GF-D8 (cell line): ENCODE results near the gene KCNMB2.
A peak's percentile ranks its signal among the peaks of the same experiment; 100 is the strongest.
"Not testable (repeated sequence)": the region's sequence is repeated elsewhere in the genome, so short reads cannot be mapped to it uniquely, and the experiment has no call there.

Experiments
- DNase-seq: peaks from one replicate; lab custom pipeline; 2025; lab: John Stamatoyannopoulos, UW

Gene KCNMB2

DNA sequence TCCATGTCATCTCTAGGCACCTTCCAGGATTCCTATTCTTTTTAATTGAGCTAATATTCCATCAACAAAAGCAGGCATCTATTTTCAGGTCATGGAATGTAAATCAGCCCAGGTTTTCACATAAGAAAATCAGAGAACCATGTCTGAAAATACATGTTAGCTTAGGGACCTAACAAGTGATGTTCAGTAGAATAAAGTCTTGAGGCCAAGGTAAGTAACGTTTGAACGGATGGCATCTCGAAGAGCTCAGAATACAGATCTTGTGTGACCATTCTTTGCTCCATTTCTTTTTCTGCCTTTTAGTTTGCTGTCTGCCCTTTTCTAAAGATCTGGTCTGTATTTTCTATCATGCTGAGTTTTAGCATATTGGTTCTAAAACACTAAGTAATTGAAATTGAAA, 16.5 kb upstream of the KCNMB2 start:
- DNase-seq, result no peak

DNA sequence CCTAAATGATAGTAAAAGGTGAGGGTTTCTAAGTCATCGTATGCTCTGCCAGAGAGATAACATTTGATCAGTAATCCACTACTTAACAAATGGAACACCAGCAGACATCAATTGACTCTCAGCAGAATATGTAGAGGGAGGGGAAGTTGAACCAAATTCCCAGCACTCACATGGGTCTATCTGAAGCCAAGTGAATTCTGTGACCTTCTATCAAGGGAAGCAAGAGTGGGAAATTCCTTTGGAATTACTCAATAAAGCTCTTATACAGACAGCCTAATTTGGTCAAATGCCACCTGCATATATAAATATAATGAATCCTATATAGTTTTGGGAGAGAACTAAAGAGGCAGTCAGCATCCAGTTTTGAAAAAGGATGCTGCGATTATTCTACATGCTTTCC, 15.8 kb upstream of the KCNMB2 start:
- DNase-seq, result no peak

DNA sequence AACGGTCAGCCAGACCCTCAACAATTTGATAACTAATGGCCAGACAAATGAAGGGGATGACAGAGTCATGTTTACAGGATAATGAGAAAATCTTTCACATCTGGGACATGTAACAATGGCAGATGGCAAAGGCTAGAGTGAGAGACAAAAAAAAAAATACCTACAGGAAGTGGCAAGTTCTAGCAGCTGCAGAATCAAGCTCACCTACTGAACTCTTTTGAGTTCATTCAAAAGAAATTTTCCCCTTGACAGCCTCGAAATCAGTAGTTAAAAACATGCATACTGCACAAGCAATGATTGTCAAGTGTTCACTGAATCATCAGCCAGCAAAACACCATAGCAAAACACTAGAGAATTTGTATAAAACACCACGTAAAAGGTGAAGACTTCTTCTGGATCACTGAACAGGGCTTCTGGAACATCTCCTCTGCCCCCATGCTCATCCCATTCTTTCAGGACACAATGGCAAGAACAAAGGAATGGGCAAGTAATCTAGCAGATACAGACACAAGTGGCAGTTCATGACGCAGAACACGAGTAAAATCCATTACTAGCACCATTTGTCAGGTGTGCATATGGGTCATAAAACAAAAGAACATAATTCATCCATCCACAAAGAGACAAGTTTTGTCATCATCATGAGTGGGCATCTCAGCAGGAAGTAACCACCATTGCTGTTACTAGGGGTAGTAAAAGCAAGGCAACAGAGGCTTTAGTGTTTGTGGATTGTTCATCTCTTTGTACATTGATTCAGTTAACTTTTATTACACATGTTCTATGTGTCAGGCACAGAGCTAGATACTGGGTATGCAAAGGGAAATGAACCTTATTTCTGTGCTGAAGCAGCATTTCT, 13.8 kb upstream of the KCNMB2 start:
- no peak for DNase-seq

DNA sequence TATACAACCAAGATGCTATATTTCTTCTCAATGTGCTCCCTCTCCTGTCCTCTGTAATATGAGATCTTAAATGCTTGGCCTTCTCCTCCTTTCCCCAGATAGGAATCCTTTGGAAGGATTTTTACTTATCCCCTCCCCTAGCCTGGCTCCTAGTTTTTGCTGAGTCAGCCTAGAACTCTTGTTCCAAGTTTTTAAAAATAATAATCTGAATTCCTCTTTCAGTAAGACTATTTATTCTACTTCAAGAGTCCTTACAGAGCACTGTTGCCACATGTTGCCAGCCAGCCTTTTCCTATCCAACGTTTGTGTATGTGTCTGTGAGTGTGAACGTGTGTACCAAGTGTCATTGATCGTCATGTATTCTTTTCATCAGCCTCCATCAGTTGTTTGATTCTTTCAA, 11.0 kb upstream of the KCNMB2 start:
- no peak for DNase-seq

DNA sequence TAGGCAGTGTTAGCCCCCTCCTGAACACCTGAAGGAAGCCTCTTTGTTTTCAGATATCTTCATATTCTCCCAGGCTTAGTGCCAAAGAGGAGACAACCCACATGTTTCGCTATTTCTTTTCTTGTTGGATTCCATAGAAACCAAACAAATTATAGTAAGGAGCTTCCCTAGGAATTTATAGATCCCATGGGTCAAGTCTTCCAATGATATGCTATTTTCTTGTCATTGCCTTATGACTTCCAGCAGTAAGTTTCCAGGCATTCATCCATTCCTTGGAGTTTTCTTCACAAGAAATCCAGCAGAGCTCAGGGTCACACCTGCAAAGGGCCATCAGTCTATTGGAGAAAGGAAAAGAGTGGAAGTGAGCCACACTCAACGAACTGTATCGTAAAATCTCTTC, 9.9 kb upstream of the KCNMB2 start:
- no peak for DNase-seq

DNA sequence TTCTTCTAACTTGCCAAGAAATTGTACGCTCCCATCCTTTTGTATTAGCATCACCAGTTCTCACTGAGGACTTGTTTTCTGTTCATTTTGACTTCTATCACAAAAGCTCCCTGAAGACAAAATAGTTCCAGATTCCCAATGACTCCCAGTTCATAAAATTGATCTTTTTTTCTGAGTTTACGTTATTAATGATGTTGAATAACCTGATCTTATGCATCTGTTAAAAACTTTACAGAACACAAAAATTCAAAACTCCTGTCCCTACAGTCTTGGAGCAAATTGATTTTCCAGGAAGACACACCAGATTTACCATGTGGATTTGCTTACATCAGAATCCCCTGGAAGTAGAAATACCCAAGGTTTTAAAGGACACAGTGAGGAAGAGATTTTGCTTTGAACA, 8.3 kb upstream of the KCNMB2 start:
- no peak for DNase-seq

DNA sequence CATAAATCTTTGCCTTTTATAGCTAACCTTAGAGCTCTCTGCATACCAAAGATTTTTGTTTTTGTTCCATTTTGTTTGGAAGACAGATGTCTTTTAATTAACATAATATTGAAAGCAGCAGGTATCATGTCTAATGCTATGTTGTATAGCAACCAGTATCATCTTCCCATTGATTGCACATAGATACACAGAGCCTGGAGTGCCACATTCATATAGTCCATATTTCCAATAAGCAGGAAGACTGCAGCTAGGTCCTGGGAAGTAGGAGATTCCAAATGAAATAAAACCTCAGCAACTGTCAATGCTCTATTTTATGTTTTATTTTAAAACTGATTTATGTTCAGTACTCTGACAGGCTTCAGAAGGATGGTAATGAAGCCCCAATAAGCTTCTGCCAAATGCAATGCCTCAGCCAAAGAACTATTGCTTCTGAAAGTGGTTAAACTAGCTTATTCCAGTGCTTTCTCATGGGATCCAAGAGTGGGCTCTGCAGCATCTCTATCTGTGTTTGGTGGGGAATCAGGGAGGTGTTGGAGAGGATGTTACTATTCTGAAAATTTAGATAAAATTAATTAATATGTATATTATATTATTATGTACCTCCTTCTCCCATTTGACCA, 6.5 kb upstream of the KCNMB2 start:
- DNase-seq, result no peak

DNA sequence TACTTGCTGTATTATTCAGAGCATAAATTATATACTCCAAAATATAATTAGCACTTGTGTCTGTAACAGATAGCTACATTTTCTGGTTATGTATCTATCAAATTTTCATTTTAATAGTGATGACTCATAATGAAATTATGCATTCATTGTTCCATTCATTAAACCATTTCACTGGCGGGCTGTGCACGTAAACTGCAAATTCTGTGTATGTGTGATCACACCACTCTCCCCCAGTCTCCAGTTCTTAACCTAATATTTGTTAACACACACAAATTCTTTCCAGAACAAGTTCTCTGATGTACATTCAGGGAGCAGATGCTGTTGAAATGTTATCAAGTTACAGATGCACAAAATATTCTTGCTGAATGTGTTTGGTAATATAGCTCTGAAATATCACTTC, 3.8 kb upstream of the KCNMB2 start:
- no peak for DNase-seq

DNA sequence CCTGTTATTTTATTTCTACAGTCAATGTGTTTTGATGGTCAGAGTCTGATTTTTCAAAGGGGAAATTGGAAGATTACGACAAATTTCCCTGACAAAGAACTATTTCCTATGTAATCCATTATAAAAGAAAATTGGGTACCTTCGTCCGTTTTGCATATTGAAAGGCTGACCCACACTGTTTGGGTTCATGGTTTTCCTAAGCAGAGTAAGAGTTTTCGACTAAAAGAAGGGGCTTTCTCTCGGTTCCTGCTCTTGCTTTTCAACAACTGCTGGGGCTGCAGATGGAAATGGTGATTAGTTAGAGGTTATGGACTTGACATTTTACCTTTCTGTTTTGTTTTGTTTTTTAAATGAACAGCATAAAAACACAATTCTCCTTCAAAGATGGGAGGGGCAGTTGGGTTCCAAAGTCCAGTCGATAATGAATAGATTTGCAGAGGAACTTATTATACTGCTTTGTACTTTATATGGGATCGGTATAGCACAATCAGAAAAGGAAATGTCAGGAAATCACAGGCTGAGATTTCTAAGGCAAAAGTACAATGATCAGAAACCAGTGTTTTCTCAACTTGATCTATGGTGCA, 978 bp downstream of the KCNMB2 start:
- DNase-seq, result no peak

DNA sequence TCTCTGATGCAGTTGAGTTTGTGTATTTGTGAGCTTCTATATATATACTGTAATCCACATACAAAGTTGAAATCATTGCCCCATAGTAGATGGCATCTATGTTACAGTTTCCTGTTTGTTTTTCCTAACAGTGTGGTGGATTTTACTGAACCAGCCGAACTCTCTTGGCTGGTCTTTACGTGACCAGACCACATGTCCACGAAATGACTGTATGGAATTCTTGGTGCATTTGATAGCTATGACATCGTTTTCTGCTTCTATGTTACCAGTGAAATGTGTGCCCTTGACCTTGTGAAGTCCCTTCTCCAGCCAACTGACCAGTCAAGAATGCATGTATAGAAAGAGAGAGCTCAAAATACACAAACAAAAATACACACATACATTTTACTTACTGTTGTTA, 1.8 kb downstream of the KCNMB2 start:
- no peak for DNase-seq

DNA sequence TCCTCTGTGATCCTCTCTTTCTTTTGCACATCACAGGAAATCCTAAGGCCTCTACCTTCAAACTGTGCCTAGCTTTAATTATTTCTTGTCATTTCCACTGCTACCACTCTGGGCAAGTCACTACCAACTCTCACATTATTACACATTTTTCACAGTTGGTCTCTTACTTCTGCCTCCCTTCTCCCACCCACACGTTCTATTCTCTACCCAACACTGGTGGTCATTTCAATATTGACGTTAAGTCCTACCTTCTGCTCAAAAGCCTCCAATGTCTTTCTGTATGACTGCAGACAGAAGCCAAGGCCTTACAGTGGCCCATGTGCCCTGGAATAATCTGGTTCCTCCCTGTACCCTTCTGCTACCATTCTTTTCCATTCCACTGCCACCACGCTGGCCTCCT, 3.9 kb downstream of the KCNMB2 start:
- DNase-seq, result no peak

DNA sequence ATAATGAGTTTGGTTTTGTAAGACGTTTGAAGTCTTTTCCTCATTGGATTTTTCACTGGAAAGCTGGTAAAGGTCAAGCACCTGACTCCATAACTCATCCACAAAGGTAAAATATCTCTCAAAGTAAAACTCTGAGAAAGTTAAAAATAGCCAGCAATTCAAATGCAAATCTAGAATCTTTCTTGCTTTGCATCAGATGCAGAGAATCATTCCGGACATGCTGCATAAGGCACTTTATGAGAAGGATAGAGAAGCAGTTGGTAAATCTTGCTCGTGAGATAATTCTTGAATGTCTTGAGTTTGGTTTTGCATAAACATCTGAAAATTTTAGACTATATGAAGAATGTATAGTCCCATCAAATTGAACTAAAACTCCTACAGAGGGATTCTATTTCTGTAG, 9.1 kb downstream of the KCNMB2 start:
- no peak for DNase-seq

DNA sequence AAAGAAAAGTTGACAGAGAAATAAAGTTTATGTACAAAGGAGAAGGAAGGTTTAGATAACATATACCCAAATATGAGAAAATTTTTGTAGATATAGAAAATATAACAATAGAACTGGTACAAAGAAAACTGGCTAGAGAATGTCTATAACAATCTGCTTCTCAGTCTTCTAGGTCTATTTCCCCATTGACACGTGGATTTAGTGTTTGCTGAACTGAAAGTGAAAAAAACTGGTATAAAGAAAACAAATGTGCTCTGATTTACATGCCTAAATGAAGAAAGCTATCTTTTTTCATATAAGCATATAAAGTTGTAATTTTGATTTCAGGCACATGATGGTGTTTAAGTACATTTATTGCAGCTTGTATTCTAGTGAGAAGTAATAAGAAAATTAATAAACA, 9.8 kb downstream of the KCNMB2 start:
- no peak for DNase-seq

DNA sequence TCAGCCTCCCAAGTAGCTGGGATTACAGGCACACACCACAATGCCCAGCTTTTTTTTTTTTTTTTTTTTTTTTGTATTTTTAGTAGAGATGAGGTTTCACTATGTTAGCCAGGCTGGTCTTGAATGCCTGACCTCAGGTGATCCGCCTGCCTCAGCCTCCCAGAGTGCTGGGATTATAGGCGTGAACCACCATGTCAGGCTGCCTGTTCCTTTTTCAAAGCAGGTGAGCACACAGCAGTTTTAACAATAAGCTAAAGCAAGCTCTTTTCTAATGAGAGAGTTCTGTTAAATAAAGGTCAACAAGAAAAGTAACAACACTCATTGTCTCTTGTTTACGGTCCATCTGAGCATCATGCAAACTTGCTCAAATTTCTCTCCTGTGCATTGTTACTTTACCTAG, 13.2 kb downstream of the KCNMB2 start:
- not testable (repeated sequence) for DNase-seq

DNA sequence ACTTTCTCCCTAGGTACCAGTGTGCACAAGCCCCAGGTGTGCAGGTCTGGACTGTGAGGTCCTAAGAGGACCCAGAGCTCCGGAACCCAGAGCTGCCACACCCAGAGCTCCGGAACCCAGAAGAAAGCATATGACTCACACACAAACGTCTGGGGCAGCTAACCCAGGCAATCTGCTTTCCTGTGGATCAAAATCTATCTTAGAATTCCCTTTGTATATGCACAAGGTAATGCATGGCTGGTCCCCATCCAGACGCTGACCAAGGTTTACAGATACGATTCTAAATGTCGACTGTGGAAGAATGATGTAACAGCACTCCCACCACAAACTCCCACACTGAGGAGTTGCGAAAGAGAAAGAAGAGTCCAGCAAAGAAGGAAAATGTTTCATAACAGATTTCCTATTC, 15.7 kb downstream of the KCNMB2 start:
- DNase-seq, result peak; percentile 5

DNA sequence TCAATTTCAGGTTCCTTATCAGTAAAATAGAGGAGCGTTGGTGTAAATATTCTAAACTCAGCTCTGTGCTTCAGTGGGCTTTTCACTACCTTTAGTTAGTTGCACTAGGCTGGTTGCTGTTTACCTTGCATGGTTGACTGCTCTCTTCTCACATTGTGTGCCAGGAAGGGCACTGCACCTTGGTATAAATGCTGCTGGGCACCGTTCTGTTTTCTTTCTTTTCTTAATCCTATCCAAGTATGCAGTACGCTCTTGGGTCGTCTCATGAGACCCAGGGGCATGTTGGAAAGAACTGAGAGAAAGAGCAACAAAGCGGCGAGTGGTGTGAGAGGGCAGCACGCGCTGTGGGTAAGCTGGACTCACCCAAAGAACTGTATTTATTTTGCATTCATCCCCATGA, 22.4 kb downstream of the KCNMB2 start:
- no peak for DNase-seq

DNA sequence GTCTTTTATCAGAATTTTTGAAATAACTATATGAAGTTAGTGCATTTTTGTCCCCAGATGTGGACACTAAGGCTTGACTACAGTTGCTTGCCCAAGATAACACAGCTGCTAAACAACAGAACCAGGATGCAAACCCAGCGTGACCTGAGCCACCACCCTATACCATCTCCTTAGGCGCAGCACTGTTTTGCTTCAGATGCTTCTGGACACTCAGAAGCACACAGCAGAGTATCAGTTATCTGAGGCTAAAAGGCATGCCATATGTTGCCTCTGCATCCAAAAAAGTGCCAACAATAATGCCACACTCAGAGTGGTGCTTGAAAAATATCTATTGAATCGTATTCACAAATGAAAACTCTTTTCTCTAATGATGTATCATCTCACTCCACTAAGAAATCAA, 24.5 kb downstream of the KCNMB2 start:
- DNase-seq, result no peak

DNA sequence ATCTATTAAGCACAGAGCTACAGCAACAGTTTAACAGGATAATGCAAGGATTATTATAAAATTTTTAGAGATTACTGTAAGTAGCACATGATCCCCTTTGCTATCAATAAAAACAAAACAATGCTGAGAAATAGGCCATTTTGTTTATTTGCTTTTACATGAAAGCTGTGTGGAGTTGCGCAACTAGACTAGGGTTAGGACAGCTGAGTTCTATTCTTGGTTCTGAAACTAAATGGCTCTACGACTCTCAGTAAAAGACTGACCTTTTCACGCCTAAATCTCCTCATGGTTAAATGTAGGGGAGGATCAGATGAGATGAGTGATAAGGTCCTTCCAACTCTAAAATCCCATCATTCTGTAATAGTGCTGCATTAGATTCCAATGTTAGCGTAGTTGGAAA, 25.0 kb downstream of the KCNMB2 start:
- DNase-seq, result no peak

DNA sequence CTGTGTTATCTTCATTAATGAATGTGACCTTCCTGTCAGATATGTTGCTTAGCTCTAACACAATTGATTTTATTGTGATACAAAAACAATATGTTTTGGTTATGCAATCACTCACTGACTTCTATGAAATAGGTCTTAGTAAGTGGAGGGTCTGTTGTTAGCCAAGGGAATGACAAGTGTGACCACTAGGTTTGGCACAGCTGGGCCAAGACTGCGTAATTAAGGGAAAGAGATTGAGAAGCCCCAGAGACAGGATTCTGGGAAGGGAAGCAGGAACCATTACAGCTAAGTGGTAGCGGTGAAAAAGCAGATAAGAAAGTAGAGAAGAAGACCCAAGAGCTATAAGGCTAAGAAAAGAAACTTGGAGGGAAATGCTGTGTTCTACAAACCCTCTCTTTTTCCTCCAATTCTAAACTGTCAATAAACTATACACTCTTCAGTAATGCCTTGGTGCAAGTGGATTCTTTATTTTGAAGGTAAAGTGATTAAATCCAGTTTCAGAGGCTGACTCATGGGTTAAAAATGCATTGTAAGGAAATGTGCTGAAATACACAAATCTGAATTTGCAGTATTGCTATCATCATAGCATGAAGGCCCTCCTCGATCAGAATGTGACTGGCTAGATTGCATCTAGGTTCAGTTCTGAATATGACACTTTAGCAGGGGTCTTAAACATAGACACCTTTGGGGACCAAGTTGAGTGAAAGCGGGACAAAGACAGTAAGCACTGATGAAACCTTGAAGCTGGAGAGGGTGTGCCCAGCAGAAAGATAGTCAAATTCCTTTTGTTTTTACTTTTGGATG, 26.1 kb downstream of the KCNMB2 start:
- no peak for DNase-seq

DNA sequence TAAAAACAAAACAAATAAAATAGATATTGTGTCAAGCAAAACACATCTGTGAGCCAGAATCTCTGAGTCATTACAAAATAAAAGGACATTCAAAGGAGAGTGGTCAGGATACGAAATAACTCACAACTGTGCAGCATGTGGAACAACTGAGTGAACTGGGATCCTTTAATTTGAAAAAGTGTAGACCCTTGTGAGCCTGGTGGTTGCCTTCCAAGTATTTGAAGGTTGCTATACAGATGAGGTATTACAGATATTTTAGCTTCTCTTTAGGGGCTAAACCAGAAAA, 26.7 kb downstream of the KCNMB2 start:
- DNase-seq, result no peak

DNA sequence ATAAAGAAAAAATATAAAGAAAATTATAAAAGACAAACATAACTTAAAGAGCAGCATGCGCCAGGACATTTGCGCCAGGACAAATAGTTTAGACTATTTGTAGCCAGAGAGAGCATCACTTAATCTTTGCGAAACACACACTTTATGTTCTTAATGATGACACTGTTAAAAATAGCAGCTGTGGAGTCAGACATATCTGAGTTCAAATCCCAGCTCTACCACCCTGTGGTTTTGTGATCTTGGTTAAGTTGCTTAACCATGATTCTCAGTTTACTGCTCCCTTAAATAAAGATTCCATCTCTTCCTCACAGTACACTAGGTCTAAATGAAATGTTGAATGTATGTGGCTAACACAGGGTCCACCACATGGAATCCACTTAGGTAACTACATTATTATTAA, 31.4 kb downstream of the KCNMB2 start:
- no peak for DNase-seq

DNA sequence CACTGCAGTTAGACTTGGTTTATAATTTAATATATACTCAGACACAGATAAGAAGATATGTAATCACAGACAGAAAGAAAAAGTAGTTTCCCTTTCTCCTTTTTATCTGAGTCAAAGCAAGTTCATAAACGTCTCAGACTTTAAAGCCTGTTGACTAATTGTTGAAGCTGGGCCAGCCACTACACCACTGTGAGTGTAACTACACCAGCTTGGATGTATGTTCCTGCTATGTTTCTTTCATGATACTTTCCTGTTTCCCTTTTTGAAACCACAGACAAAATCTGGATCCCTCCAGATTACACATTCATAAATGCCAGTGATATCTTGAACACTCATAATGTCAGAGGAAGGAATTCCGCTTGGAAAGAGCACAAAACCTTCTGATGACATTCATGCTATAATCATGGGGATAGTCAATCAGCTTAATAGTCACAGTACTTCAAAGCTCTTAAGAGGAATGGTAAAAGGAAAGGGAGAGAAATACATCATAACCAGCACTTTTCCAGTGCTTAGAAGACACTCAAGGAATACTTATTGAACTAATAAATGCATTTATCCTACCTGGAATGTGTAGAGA, 32.0 kb downstream of the KCNMB2 start:
- DNase-seq, result no peak

DNA sequence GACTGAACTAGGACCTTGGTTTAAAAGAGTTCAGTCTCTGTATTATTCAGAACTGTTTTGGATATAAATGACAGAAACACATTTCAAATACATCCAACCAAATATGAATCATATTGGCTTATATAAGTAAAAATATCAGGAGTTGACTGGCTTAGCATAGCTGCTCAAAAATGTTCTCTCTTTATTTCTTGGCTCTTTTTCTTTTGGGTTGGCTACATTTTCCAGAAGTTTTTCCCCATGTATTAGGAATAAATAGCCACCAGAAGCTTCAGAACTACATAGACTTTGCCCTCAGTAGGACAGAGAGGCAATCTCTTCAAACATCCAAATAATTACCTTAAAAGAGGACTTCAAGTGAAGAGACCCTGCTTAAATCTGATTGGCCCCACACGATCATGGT, 32.7 kb downstream of the KCNMB2 start:
- DNase-seq, result no peak
